GM12878 (cell line): ENCODE measurements around the gene TMPRSS2. TPM values are rescaled to one million over a fixed set of nuclear protein-coding genes. Genes with fewer than 3 reads are reported as not detected.

Experiments
- ATAC-seq: fragments of 200-7000 bp; cut with Tn5 transposase; 3 replicates; pipeline ENCODE4 v1.9.1; 2020; ENCODE audit warnings: mild to moderate bottlenecking, moderate library complexity
- BruUV-seq: library from RNA; stranded (reverse); fragments of 400-500 nt; replicated peaks from 2 replicates; lab custom pipeline; 2021; lab: Mats Ljungman, UMichigan
- CTCF ChIA-PET: fragments of 300-600 bp; sonication (Branson Sonifier 250); formaldehyde crosslinking; extraction: SDS; loops from one replicate; lab custom pipeline; 2021; ENCODE audit warnings: inconsistent platforms; lab: Yijun Ruan, JAX
- POLR2A ChIA-PET: fragments of 350-600 bp; formaldehyde crosslinking; extraction: SDS; loops from one replicate; lab custom pipeline; 2021; ENCODE audit warnings: inconsistent platforms; lab: Charles Lee
- RAD21 ChIA-PET: fragments of 300-600 bp; sonication (Branson Sonifier 250); formaldehyde crosslinking; loops from one replicate; lab custom pipeline; 2023; ENCODE audit warnings: antibody characterized with exemption; ENCODE audit not compliant: unreplicated experiment; lab: Charles Lee
- SMC1A ChIA-PET: fragments of 300-600 bp; sonication (Branson Sonifier 250); formaldehyde crosslinking; loops from one replicate; lab custom pipeline; 2023; ENCODE audit not compliant: unreplicated experiment, uncharacterized antibody; lab: Charles Lee
- DNase-seq: peaks from one replicate; pipeline ENCODE4 v3.0.0-alpha.2; 2011; ENCODE audit warnings: low read depth, low spot score
- FAIRE-seq: peaks from 3 replicates; lab custom pipeline; 2011; peaks lifted over from hg19 to GRCh38; lab: Jason Lieb, UNC
- H2AFZ ChIP-seq: 2 replicates; pipeline ENCODE4 v1.6.0; 2011; ENCODE audit warnings: low read depth, low read length, control low read depth; ENCODE audit not compliant: control insufficient read depth
- H3K27ac ChIP-seq: 2 replicates; pipeline ENCODE4 v1.5.1; 2011; ENCODE audit warnings: control low read depth; ENCODE audit not compliant: control insufficient read depth, insufficient read depth
- H3K27me3 ChIP-seq, 2 experiments: replicated peaks in 1 of 2; 2 replicates each; pipeline versions ENCODE4 v1.6.0 to v1.6.1; 2011; ENCODE audit warnings: low read length in 1 of 2; ENCODE audit not compliant: control insufficient read depth in 2 of 2, insufficient read depth in 2 of 2
- H3K36me3 ChIP-seq, 2 experiments: 2 replicates each; pipeline ENCODE4 v1.5.1; 2011; ENCODE audit warnings: low read length in 1 of 2; ENCODE audit not compliant: control insufficient read depth in 2 of 2, insufficient read depth in 2 of 2
- H3K4me1 ChIP-seq: 2 replicates; pipeline ENCODE4 v1.6.1; 2011; ENCODE audit warnings: mild to moderate bottlenecking, low read length, moderate library complexity, mixed read lengths; ENCODE audit not compliant: control insufficient read depth, insufficient read depth
- H3K4me2 ChIP-seq: 2 replicates; pipeline ENCODE4 v1.6.0; 2011; ENCODE audit warnings: control low read depth; ENCODE audit not compliant: control insufficient read depth, insufficient read depth
- H3K4me3 ChIP-seq: fragments of 200-600 bp; sonication (generic); 2 replicates; pipeline ENCODE4 v1.5.1; 2016
- H3K79me2 ChIP-seq: 2 replicates; pipeline ENCODE4 v1.6.0; 2011; ENCODE audit warnings: low read length; ENCODE audit not compliant: control insufficient read depth, insufficient read depth
- H3K9ac ChIP-seq: 2 replicates; pipeline ENCODE4 v1.8.0; 2011; ENCODE audit warnings: low read length, control low read depth, mixed read lengths; ENCODE audit not compliant: control insufficient read depth, insufficient read depth
- H3K9me3 ChIP-seq: replicated peaks from 3 replicates; pipeline ENCODE4 v1.5.1; 2011; ENCODE audit warnings: mild to moderate bottlenecking, low read length; ENCODE audit not compliant: control insufficient read depth, insufficient read depth
- H4K20me1 ChIP-seq: 2 replicates; pipeline ENCODE4 v1.6.0; 2011; ENCODE audit not compliant: control insufficient read depth, insufficient read depth
- JUND ChIP-seq: IDR thresholded peaks from 2 replicates; pipeline ENCODE4 v1.6.1; 2012; ENCODE audit warnings: low read depth, mild to moderate bottlenecking, low read length, improper control_type of control experiment, moderate library complexity
- NR2C1 ChIP-seq: fragments of 450-650 bp; IDR thresholded peaks from 2 replicates; pipeline ENCODE4 v1.6.1; 2017; ENCODE audit warnings: antibody characterized with exemption, mild to moderate bottlenecking, moderate library complexity
- PAX8 ChIP-seq: fragments of 450-650 bp; IDR thresholded peaks from 2 replicates; pipeline ENCODE4 v1.6.1; 2017; ENCODE audit warnings: mild to moderate bottlenecking, moderate library complexity
- RAD21 ChIP-seq: IDR thresholded peaks from 2 replicates; pipeline ENCODE4 v1.6.1; 2011; ENCODE audit warnings: mild to moderate bottlenecking, low read depth, low read length, moderate library complexity; ENCODE audit not compliant: insufficient read depth
- RAD51 ChIP-seq: fragments of 450-650 bp; IDR thresholded peaks from 2 replicates; pipeline ENCODE4 v1.6.1; 2016; ENCODE audit warnings: moderate library complexity, mild to moderate bottlenecking, inconsistent platforms
- SIX5 ChIP-seq: IDR thresholded peaks from 2 replicates; pipeline ENCODE4 v1.6.1; 2011; ENCODE audit warnings: mild to moderate bottlenecking, low read depth, low read length, moderate library complexity; ENCODE audit not compliant: severe bottlenecking
- SREBF1 ChIP-seq: IDR thresholded peaks from 2 replicates; pipeline ENCODE4 v1.6.1; 2012; ENCODE audit warnings: mild to moderate bottlenecking, low read length
- SRF ChIP-seq, 2 experiments: IDR thresholded peaks; 2 replicates each; pipeline ENCODE4 v1.6.1; 2011; ENCODE audit warnings: low read depth in 2 of 2, low read length in 2 of 2, mild to moderate bottlenecking in 1 of 2, moderate library complexity in 1 of 2
- STAT3 ChIP-seq: IDR thresholded peaks from 2 replicates; pipeline ENCODE4 v1.6.1; 2011; ENCODE audit warnings: low read depth, low read length, improper control_type of control experiment
- WRNIP1 ChIP-seq: IDR thresholded peaks from 2 replicates; pipeline ENCODE4 v1.6.1; 2011; ENCODE audit warnings: low read depth, low read length, improper control_type of control experiment, borderline replicate concordance
- YY1 ChIP-seq: IDR thresholded peaks from 2 replicates; pipeline ENCODE4 v1.6.1; 2011; ENCODE audit warnings: low read depth, mild to moderate bottlenecking, low read length
- ZNF24 ChIP-seq: fragments of 450-650 bp; IDR thresholded peaks from 2 replicates; pipeline ENCODE4 v1.6.1; 2017; ENCODE audit warnings: antibody characterized with exemption, mild to moderate bottlenecking
- WGBS: methylation state at CpG from one replicate; pipeline ENCODE4 v1.1.6; 2016; ENCODE audit warnings: low lambda C conversion rate; ENCODE audit not compliant: insufficient replicate concordance, insufficient coverage; ENCODE audit errors: missing lambda C conversion rate; 5-methylcytosine and 5-hydroxymethylcytosine counted together
- in situ Hi-C: fragments of 300-500 bp; cut with MboI; formaldehyde crosslinking; loops from 9 replicates; pipeline ENCODE4 v1.14.3; 2018; ENCODE audit warnings: mixed read lengths
- intact Hi-C: fragments of 100-400 bp; cut with micrococcal nuclease; formaldehyde crosslinking; loops from one replicate; pipeline ENCODE4 v1.14.2; 2022; ENCODE audit not compliant: unreplicated experiment
- polyA plus RNA-seq, 11 experiments: library from polyadenylated mRNA; depleted of rRNA in 4 of 11; unstranded in 6 of 11; stranded (reverse) in 5 of 11; fragments of >200 nt; fragmentation: Nextera tagmentation in 4 of 11; fragmentation: Illumina TruSeq in 1 of 11; extraction: Ambion mirVana in 4 of 11; extraction: Trizol in 1 of 11; gene quantifications; 1 replicate in 1 of 11; 2 replicates in 10 of 11; pipeline versions ENCODE4 v1.2.1 to v1.2.3, GENCODE V29; 2011 to 2016; ENCODE audit warnings: inconsistent platforms in 2 of 11, missing spikeins in 2 of 11, low read depth in 1 of 11
- total RNA-seq, 4 experiments: library from RNA; depleted of rRNA in 3 of 4; stranded (reverse); fragments of >200 nt in 3 of 4; fragmentation: Illumina TruSeq in 1 of 4; extraction: Trizol in 1 of 4; gene quantifications; 2 replicates each; pipeline versions ENCODE4 v1.2.1 to v1.2.3, GENCODE V29; 2013 to 2021

Gene TMPRSS2
- total and polyA plus RNA-seq, 10 of the 15 experiments (the other 5 are each of a cell fraction or from before 2014, with no cell fraction given): 0.19 to 0.26 TPM; not detected in 8

- BruUV-seq: no TSS peak
- H4K20me1 ChIP-seq: no peaks in the 10 kb centered on the region; the same call in 1 of the 2 replicates
- H3K4me2 ChIP-seq: no peak overlapping the region
- RAD21 ChIA-PET: no interaction called here
- in situ Hi-C loops: no loop called here
- H3K4me3 ChIP-seq: no peak overlapping the region
- H3K79me2 ChIP-seq: no peaks in the 10 kb centered on the region
- H3K27me3 ChIP-seq: no peaks in the 10 kb centered on the region; a peak in 2 of 4 replicates
- WGBS: 74% methylated on average over 20 of the region's 23 CpGs
- no peak for FAIRE-seq
- no peak for TF ChIP-seq JUND
- TF ChIP-seq WRNIP1: no peak
- no peak for TF ChIP-seq PAX8
- TF ChIP-seq SRF (IDR thresholded peaks at IDR 0.05; ENCODE audit: low read depth in 2 of 2, low read length in 2 of 2): no peak
- no peak for TF ChIP-seq SREBF1
- TF ChIP-seq RAD21: no peak
- TF ChIP-seq YY1: no peak
- no peak for TF ChIP-seq ZNF24
- TF ChIP-seq NR2C1: no peak
- TF ChIP-seq RAD51: no peak
- TF ChIP-seq SIX5: no peak
- TF ChIP-seq STAT3: no peak
- no peak overlapping the region for H3K27ac ChIP-seq
- POLR2A ChIA-PET: no interaction called here
- no peak for DNase-seq
- intact Hi-C loops: no loop called here
- H2AFZ ChIP-seq: no peak overlapping the region
- no peaks in the 10 kb centered on the region for H3K36me3 ChIP-seq
- SMC1A ChIA-PET: no interaction called here
- CTCF ChIA-PET: no interaction called here
- H3K9ac ChIP-seq: no peak overlapping the region
- H3K9me3 ChIP-seq: no peaks in the 10 kb centered on the region; the same call in 2 of the 3 replicates
- no peak for ATAC-seq
- no peaks in the 10 kb centered on the region for H3K4me1 ChIP-seq
Measured at GRCh38 chr21:41466024-41466820, 41.7 kb downstream of the TMPRSS2 start.
